ENCODE measurements around the gene CLIC4.

- no peak for TF ChIP-seq POLR2AphosphoS5 (IDR thresholded peaks at IDR 0.05)
- TF ChIP-seq CTCF (IDR thresholded peaks at IDR 0.05): no peak
These were observed 9.5 kb upstream of the CLIC4 start for GRCh38 chr1:24735509-24736375.
